K562 (cell line): ENCODE results near the gene VAMP4. TPM values are rescaled to one million over a fixed set of nuclear protein-coding genes. Genes with fewer than 3 reads are reported as not detected.

Experiments used
- ATAC-seq: fragments of 200-7000 bp; cut with Tn5 transposase; 3 replicates; pipeline ENCODE4 v1.9.1; 2020; ENCODE audit warnings: moderate library complexity
- BruUV-seq: library from RNA; stranded (reverse); fragments of 400-500 nt; replicated peaks from 2 replicates; lab custom pipeline; 2021; lab: Mats Ljungman, UMichigan
- CTCF ChIA-PET: fragments of 300-600 bp; formaldehyde crosslinking; extraction: SDS; loops from one replicate; lab custom pipeline; 2021; ENCODE audit warnings: low intra/inter-chr PET ratio; lab: Yijun Ruan, JAX
- POLR2A ChIA-PET: fragments of 300-600, 350-650 bp; sonication (Branson Sonifier 250); formaldehyde crosslinking; extraction: SDS; loops from one replicate; lab custom pipeline; 2021; ENCODE audit warnings: antibody characterized with exemption, inconsistent platforms; lab: Yijun Ruan, JAX
- DNase-seq, 4 experiments: peaks; one replicate each; pipeline versions ENCODE4 v3.0.0 to v3.0.0-alpha.2; 2011 to 2018; ENCODE audit warnings: low spot score in 3 of 4, mixed read lengths in 3 of 4; ENCODE audit errors: extremely low read depth in 1 of 4
- FAIRE-seq: peaks from 2 replicates; lab custom pipeline; 2011; peaks lifted over from hg19 to GRCh38; lab: Jason Lieb, UNC
- H2AFZ ChIP-seq: 2 replicates; pipeline ENCODE4 v1.6.0; 2011; ENCODE audit warnings: low read depth, low read length, control low read depth, inconsistent platforms
- H3K27ac ChIP-seq: fragments of 200-600 bp; 3 replicates; pipeline ENCODE4 v1.8.0; 2011; ENCODE audit warnings: low read depth, mild to moderate bottlenecking, control low read depth, inconsistent platforms, low read length, moderate library complexity, mixed read lengths; ENCODE audit errors: extremely low read depth
- H3K27me3 ChIP-seq, 2 experiments: fragments of 300-600 bp in 1 of 2; 2 replicates in 1 of 2; 3 replicates in 1 of 2; pipeline versions ENCODE4 v1.6.0 to v1.8.0; 2011; ENCODE audit warnings: inconsistent platforms in 2 of 2, low read length in 2 of 2, mild to moderate bottlenecking in 1 of 2, mixed read lengths in 1 of 2, moderate library complexity in 1 of 2; ENCODE audit not compliant: control insufficient read depth in 2 of 2, insufficient read depth in 2 of 2
- H3K36me3 ChIP-seq: fragments of 300-600 bp; 3 replicates; pipeline ENCODE4 v1.8.0; 2011; ENCODE audit warnings: mild to moderate bottlenecking, low read length, inconsistent platforms; ENCODE audit not compliant: control insufficient read depth, insufficient read depth
- H3K4me1 ChIP-seq, 2 experiments: fragments of 200-600 bp in 1 of 2; replicated peaks in 1 of 2; 2 replicates in 1 of 2; 3 replicates in 1 of 2; pipeline versions ENCODE4 v1.5.1 to v1.8.0; 2011; ENCODE audit warnings: inconsistent platforms in 2 of 2, low read length in 2 of 2, mild to moderate bottlenecking in 1 of 2, mixed read lengths in 1 of 2, moderate library complexity in 1 of 2; ENCODE audit not compliant: control insufficient read depth in 2 of 2, insufficient read depth in 2 of 2
- H3K4me2 ChIP-seq: 2 replicates; pipeline ENCODE4 v1.6.1; 2011; ENCODE audit warnings: low read length, control low read depth, inconsistent platforms, mixed read lengths; ENCODE audit not compliant: insufficient read depth
- H3K4me3 ChIP-seq: fragments of 200-600 bp; sonication (generic), shearing (Covaris generic); 2 replicates; pipeline ENCODE4 v1.5.1; 2016; ENCODE audit warnings: control low read depth, inconsistent platforms
- H3K79me2 ChIP-seq: fragments of 200-600 bp; 3 replicates; pipeline ENCODE4 v1.8.0; 2011; ENCODE audit warnings: low read length, inconsistent platforms; ENCODE audit not compliant: control insufficient read depth, insufficient read depth
- H3K9ac ChIP-seq, 2 experiments: 2 replicates each; pipeline versions ENCODE4 v1.6.0 to v1.6.1; 2011; ENCODE audit warnings: low read depth in 2 of 2, low read length in 2 of 2, control low read depth in 1 of 2, inconsistent platforms in 1 of 2, mild to moderate bottlenecking in 1 of 2, mixed read lengths in 1 of 2; ENCODE audit not compliant: insufficient read depth in 1 of 2
- H3K9me1 ChIP-seq: one replicate; pipeline ENCODE4 v1.6.0; 2011; ENCODE audit warnings: inconsistent platforms, mild to moderate bottlenecking, low read length, moderate library complexity; ENCODE audit not compliant: control insufficient read depth, insufficient read depth
- H3K9me3 ChIP-seq: replicated peaks from 2 replicates; pipeline ENCODE4 v1.5.1; 2011; ENCODE audit warnings: low read depth, low read length, inconsistent platforms; ENCODE audit not compliant: control insufficient read depth, insufficient read depth
- H4K20me1 ChIP-seq: replicated peaks from 2 replicates; pipeline ENCODE4 v1.6.1; 2011; ENCODE audit warnings: low read length, inconsistent platforms, mixed read lengths; ENCODE audit not compliant: control insufficient read depth, insufficient read depth
- LCOR ChIP-seq: sonication (generic); formaldehyde crosslinking; IDR thresholded peaks from 2 replicates; pipeline ENCODE4 v1.8.0; 2022; ENCODE audit warnings: mild to moderate bottlenecking, missing genetic modification reagents
- ZNF133 ChIP-seq: fragments of 250-450 bp; sonication (Bioruptor Pico); IDR thresholded peaks from 2 replicates; pipeline ENCODE4 v1.4.0; 2020; ENCODE audit warnings: mild to moderate bottlenecking
- ZNF586 ChIP-seq: fragments of 450-650 bp; formaldehyde crosslinking; conservative IDR thresholded peaks from 2 replicates; pipeline ENCODE4 v1.4.0; 2020; ENCODE audit warnings: mild to moderate bottlenecking, moderate library complexity
- ZNF695 ChIP-seq: fragments of 450-650 bp; formaldehyde crosslinking; IDR thresholded peaks from 2 replicates; pipeline ENCODE4 v1.4.0; 2020; ENCODE audit warnings: mild to moderate bottlenecking, moderate library complexity
- WGBS: fragments of 100-300 bp; shearing (Covaris generic); methylation state at CpG from one replicate; pipeline ENCODE4 v1.1.6; 2016; ENCODE audit warnings: low coverage, mixed read lengths; ENCODE audit not compliant: insufficient coverage; ENCODE audit errors: missing lambda C conversion rate; 5-methylcytosine and 5-hydroxymethylcytosine counted together
- in situ Hi-C: fragments of 300-500 bp; cut with MboI; formaldehyde crosslinking; loops from 4 replicates; pipeline ENCODE4 v1.15.0; 2018; ENCODE audit warnings: inconsistent platforms, mixed read lengths
- intact Hi-C: fragments of 100-400 bp; cut with micrococcal nuclease; formaldehyde crosslinking; loops from 2 replicates; pipeline ENCODE4 v1.14.2; 2022
- polyA plus RNA-seq, 8 experiments: library from polyadenylated mRNA; depleted of rRNA in 4 of 8; stranded (reverse) in 5 of 8; unstranded in 3 of 8; fragments of >200 nt; fragmentation: Nextera tagmentation in 2 of 8; fragmentation: Illumina TruSeq in 1 of 8; extraction: Ambion mirVana in 2 of 8; extraction: Trizol in 1 of 8; gene quantifications; 2 replicates each; pipeline versions ENCODE4 v1.2.1 to v1.2.3, GENCODE V29; 2011 to 2014; ENCODE audit warnings: inconsistent platforms in 1 of 8, missing spikeins in 1 of 8
- total RNA-seq, 7 experiments: library from RNA; depleted of rRNA in 6 of 7; stranded (reverse); fragments of >200 nt in 6 of 7; fragmentation: Illumina TruSeq in 2 of 7; extraction: Trizol in 2 of 7; gene quantifications; 2 replicates each; pipeline versions ENCODE4 v1.2.1 to v1.2.3, GENCODE V29; 2011 to 2021; ENCODE audit warnings: low replicate concordance in 1 of 7
- TF ChIP-seq, protein P1 (sequence below), 2 experiments: fragments of 450-650 bp; formaldehyde crosslinking in 1 of 2; IDR thresholded peaks; 2 replicates each; pipeline versions ENCODE4 v1.4.0 to v1.6.1; 2014 to 2020; ENCODE audit warnings: mild to moderate bottlenecking in 2 of 2, borderline replicate concordance in 1 of 2, low read depth in 1 of 2
- TF ChIP-seq, protein P2 (sequence below): fragments of 250-450 bp; sonication (Bioruptor Pico); IDR thresholded peaks from 2 replicates; pipeline ENCODE4 v1.5.0; 2021; ENCODE audit warnings: mild to moderate bottlenecking, borderline replicate concordance
- TF ChIP-seq, protein P3 (sequence below): fragments of 250-450 bp; sonication (Bioruptor Pico); IDR thresholded peaks from 2 replicates; pipeline ENCODE4 v1.8.0; 2022; ENCODE audit warnings: moderate library complexity, mild to moderate bottlenecking, inconsistent platforms
- TF ChIP-seq, protein P4 (sequence below): sonication (generic); formaldehyde crosslinking; IDR thresholded peaks from 2 replicates; pipeline ENCODE4 v1.8.0; 2022; ENCODE audit warnings: mild to moderate bottlenecking, low read depth, missing genetic modification reagents

VAMP4 gene
- total and polyA plus RNA-seq, 9 of the 15 experiments (the other 6 are each of a cell fraction or from before 2014, with no cell fraction given) = 3.3 to 21.4 (median 11.9) TPM

DNA sequence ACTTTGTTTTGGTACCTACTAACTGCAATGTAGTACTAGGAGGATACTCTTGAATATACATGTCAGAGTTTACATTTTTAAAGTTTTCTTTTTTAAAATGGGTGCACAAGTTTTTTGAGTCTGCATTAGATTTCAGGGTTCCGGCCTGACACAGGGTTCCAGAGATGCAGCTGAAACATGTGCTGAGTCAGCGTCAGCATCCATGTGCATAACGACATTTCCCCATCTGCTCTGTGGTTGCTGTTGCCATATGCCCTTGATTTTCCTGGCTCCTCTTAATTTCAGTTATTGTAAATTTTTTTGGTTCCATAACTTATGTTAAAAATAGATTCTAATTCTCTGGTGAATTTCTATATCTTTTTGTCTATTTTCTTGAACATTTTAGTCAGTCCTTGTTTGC, 27.3 kb upstream of the VAMP4 start:
- H3K9ac ChIP-seq = no peak overlapping the region
- no peaks in the 10 kb centered on the region for H3K9me3 ChIP-seq
- FAIRE-seq (peak; percentile 70), DNase-seq (peak in 1 of 4 experiments; percentile 43), ATAC-seq (peak; percentile 45; the same call in 1 of the 3 replicates)
- no peaks in the 10 kb centered on the region; a peak in 1 of 5 replicates for H3K4me1 ChIP-seq
- H3K27ac ChIP-seq = no peak overlapping the region
- 50% methylated on average over 3 of the region's 3 CpGs for WGBS
- BruUV-seq = no TSS peak
- peak overlapping the region; percentile 66; the same call in 1 of the 2 replicates for H2AFZ ChIP-seq
- H4K20me1 ChIP-seq = no peaks in the 10 kb centered on the region
- in situ Hi-C loops = no loop called here
- H3K79me2 ChIP-seq = no peaks in the 10 kb centered on the region
- intact Hi-C loops = no loop called here
- no peaks in the 10 kb centered on the region for H3K36me3 ChIP-seq
- no peak overlapping the region for H3K4me2 ChIP-seq
- no peaks in the 10 kb centered on the region for H3K9me1 ChIP-seq
- ChIA-PET POLR2A (interaction anchor here (0.5 kb wide), 1 partner anchor 13 kb away, joined by 3 read pairs; no protein-coding TSS in a partner anchor), CTCF (no interaction called here)
- H3K4me3 ChIP-seq = no peak overlapping the region
- H3K27me3 ChIP-seq = no peaks in the 10 kb centered on the region
- TF ChIP-seq ZNF586 (CRISPR knock-in tag) (no peak), ZNF133 (CRISPR knock-in tag) (no peak), ZNF695 (CRISPR knock-in tag) (no peak), LCOR (CRISPR knock-in tag) (no peak)
- TF ChIP-seq, protein P1, sequence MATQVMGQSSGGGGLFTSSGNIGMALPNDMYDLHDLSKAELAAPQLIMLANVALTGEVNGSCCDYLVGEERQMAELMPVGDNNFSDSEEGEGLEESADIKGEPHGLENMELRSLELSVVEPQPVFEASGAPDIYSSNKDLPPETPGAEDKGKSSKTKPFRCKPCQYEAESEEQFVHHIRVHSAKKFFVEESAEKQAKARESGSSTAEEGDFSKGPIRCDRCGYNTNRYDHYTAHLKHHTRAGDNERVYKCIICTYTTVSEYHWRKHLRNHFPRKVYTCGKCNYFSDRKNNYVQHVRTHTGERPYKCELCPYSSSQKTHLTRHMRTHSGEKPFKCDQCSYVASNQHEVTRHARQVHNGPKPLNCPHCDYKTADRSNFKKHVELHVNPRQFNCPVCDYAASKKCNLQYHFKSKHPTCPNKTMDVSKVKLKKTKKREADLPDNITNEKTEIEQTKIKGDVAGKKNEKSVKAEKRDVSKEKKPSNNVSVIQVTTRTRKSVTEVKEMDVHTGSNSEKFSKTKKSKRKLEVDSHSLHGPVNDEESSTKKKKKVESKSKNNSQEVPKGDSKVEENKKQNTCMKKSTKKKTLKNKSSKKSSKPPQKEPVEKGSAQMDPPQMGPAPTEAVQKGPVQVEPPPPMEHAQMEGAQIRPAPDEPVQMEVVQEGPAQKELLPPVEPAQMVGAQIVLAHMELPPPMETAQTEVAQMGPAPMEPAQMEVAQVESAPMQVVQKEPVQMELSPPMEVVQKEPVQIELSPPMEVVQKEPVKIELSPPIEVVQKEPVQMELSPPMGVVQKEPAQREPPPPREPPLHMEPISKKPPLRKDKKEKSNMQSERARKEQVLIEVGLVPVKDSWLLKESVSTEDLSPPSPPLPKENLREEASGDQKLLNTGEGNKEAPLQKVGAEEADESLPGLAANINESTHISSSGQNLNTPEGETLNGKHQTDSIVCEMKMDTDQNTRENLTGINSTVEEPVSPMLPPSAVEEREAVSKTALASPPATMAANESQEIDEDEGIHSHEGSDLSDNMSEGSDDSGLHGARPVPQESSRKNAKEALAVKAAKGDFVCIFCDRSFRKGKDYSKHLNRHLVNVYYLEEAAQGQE (IDR thresholded peaks at IDR 0.05; ENCODE audit: borderline replicate concordance) = no peak
- TF ChIP-seq, protein P1 (CRISPR knock-in tag; IDR thresholded peaks at IDR 0.05; ENCODE audit: low read depth) = no peak
- TF ChIP-seq, protein P2, sequence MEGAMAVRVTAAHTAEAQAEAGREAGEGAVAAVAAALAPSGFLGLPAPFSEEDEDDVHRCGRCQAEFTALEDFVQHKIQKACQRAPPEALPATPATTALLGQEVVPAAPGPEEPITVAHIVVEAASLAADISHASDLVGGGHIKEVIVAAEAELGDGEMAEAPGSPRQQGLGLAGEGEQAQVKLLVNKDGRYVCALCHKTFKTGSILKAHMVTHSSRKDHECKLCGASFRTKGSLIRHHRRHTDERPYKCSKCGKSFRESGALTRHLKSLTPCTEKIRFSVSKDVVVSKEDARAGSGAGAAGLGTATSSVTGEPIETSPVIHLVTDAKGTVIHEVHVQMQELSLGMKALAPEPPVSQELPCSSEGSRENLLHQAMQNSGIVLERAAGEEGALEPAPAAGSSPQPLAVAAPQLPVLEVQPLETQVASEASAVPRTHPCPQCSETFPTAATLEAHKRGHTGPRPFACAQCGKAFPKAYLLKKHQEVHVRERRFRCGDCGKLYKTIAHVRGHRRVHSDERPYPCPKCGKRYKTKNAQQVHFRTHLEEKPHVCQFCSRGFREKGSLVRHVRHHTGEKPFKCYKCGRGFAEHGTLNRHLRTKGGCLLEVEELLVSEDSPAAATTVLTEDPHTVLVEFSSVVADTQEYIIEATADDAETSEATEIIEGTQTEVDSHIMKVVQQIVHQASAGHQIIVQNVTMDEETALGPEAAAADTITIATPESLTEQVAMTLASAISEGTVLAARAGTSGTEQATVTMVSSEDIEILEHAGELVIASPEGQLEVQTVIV = no peak
- TF ChIP-seq, protein P3, sequence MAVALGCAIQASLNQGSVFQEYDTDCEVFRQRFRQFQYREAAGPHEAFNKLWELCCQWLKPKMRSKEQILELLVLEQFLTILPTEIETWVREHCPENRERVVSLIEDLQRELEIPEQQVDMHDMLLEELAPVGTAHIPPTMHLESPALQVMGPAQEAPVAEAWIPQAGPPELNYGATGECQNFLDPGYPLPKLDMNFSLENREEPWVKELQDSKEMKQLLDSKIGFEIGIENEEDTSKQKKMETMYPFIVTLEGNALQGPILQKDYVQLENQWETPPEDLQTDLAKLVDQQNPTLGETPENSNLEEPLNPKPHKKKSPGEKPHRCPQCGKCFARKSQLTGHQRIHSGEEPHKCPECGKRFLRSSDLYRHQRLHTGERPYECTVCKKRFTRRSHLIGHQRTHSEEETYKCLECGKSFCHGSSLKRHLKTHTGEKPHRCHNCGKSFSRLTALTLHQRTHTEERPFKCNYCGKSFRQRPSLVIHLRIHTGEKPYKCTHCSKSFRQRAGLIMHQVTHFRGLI (CRISPR knock-in tag) = no peak
- TF ChIP-seq, protein P4, sequence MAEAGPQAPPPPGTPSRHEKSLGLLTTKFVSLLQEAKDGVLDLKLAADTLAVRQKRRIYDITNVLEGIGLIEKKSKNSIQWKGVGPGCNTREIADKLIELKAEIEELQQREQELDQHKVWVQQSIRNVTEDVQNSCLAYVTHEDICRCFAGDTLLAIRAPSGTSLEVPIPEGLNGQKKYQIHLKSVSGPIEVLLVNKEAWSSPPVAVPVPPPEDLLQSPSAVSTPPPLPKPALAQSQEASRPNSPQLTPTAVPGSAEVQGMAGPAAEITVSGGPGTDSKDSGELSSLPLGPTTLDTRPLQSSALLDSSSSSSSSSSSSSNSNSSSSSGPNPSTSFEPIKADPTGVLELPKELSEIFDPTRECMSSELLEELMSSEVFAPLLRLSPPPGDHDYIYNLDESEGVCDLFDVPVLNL = no peak
